Sigmoid colon (tissue), 4 donors: ENCODE results near the gene LDB2.

ENCODE experiments used
- POLR2AphosphoS5 ChIP-seq, 4 donors: sonication (generic); formaldehyde crosslinking; IDR thresholded peaks; one replicate each; pipeline ENCODE4 v1.6.1; 2017; ENCODE audit warnings: antibody characterized with exemption in 4 of 4
- TF ChIP-seq, protein P1 (sequence below), 4 experiments: fragments of 450-650 bp in 3 of 4; fragments of 200-600 bp in 1 of 4; IDR thresholded peaks; one replicate each; pipeline ENCODE4 v1.5.1; 2016 to 2019; ENCODE audit warnings: antibody characterized with exemption in 4 of 4, mild to moderate bottlenecking in 3 of 4, moderate library complexity in 2 of 4

DNA sequence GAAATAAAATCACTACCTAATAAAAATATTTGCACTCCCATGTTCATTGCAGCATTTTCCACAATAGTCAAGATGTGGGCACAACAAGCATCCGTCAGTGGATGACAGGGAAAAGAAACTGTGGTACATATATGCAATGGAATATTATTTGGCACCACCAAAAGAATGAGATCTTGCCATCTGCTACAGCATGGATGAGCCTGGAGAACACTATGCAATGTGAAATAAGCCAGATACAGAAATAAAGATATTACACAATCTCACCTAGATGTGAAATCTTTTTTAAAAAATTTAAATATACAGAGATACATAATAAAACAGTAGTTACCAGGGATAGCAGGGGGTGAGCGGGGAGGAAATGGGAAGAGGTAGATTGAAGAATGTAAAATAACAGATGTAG is 44.8 kb downstream of the LDB2 start:
- TF ChIP-seq, protein P1, sequence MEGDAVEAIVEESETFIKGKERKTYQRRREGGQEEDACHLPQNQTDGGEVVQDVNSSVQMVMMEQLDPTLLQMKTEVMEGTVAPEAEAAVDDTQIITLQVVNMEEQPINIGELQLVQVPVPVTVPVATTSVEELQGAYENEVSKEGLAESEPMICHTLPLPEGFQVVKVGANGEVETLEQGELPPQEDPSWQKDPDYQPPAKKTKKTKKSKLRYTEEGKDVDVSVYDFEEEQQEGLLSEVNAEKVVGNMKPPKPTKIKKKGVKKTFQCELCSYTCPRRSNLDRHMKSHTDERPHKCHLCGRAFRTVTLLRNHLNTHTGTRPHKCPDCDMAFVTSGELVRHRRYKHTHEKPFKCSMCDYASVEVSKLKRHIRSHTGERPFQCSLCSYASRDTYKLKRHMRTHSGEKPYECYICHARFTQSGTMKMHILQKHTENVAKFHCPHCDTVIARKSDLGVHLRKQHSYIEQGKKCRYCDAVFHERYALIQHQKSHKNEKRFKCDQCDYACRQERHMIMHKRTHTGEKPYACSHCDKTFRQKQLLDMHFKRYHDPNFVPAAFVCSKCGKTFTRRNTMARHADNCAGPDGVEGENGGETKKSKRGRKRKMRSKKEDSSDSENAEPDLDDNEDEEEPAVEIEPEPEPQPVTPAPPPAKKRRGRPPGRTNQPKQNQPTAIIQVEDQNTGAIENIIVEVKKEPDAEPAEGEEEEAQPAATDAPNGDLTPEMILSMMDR (IDR thresholded peaks at IDR 0.05), result no peak
- TF ChIP-seq POLR2AphosphoS5 (IDR thresholded peaks at IDR 0.05), result no peak
